VCaP (cell line): ENCODE data around the gene EXOC8.
A peak's percentile ranks its signal among the peaks of the same experiment; 100 is the strongest.
"Not testable (repeated sequence)": the region's sequence is repeated elsewhere in the genome, so short reads cannot be mapped to it uniquely, and the experiment has no call there.

Experiments
- H3K27ac ChIP-seq: fragments of 450-650 bp; 2 replicates; pipeline ENCODE4 v1.5.1; 2017
- TF ChIP-seq, protein P1 (sequence below): fragments of 450-650 bp; conservative IDR thresholded peaks from 2 replicates; pipeline ENCODE4 v1.5.1; 2017; ENCODE audit warnings: mild to moderate bottlenecking, moderate library complexity

Gene EXOC8

DNA sequence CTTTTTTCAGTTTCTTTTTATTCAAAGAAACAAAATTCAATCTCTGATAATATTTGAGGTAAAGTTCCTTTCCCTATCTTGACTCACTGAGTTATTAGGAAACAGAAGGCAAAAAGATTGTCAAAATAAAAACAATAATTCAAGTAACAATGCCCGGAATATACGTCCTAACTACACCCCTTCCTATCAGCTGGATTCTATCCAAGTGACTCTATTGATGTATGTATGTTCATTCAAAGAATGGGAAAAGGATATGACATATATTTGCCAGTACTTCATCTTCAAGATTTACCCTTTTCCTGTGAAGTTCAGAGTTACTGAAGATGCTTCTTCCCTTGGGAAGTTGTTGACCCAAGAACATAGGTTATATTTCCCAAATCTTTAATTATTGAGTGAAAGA is 14.2 kb upstream of the EXOC8 start:
- TF ChIP-seq, protein P1, sequence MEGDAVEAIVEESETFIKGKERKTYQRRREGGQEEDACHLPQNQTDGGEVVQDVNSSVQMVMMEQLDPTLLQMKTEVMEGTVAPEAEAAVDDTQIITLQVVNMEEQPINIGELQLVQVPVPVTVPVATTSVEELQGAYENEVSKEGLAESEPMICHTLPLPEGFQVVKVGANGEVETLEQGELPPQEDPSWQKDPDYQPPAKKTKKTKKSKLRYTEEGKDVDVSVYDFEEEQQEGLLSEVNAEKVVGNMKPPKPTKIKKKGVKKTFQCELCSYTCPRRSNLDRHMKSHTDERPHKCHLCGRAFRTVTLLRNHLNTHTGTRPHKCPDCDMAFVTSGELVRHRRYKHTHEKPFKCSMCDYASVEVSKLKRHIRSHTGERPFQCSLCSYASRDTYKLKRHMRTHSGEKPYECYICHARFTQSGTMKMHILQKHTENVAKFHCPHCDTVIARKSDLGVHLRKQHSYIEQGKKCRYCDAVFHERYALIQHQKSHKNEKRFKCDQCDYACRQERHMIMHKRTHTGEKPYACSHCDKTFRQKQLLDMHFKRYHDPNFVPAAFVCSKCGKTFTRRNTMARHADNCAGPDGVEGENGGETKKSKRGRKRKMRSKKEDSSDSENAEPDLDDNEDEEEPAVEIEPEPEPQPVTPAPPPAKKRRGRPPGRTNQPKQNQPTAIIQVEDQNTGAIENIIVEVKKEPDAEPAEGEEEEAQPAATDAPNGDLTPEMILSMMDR = no peak
- H3K27ac ChIP-seq = no peak overlapping the region

DNA sequence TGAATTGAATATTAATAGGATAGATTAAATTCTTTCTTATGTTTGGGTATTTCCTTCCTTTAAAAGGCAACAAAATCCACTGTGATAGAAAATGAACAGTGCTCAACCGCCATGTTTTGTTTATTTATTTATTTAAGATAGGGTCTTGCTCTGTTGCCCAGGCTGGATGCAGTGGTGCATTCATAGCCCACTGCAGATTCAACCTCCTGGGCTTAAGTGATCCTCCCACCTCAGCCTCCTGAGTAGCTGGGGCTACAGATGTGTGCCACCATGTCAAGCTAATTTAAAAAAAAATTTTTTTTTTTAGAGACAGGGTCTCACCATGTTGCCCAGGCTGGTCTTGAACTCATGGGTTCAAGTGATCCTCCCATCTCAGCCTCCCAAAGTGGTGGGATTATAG is 11.2 kb upstream of the EXOC8 start:
- H3K27ac ChIP-seq = not testable (repeated sequence)

DNA sequence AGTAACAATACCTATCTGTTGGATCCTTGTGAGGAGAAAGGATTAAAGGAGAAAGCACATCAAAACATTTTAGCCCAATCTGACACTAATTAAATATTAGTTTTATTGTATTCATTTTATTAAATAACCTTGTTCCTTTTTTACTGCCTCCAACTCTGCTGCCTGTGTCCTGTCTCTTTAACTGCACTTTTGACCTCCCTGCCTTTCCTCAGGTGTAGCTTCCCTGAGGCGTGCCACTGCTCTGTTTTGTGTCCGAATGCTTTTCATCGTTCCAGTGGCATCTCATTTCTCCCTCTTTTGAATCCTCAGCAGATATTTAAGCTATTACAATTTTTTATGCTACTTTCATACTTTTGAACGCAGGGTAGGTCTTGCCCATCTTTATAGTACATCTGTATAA is 10.8 kb upstream of the EXOC8 start:
- H3K27ac ChIP-seq = no peak overlapping the region
- TF ChIP-seq, protein P1 = no peak

DNA sequence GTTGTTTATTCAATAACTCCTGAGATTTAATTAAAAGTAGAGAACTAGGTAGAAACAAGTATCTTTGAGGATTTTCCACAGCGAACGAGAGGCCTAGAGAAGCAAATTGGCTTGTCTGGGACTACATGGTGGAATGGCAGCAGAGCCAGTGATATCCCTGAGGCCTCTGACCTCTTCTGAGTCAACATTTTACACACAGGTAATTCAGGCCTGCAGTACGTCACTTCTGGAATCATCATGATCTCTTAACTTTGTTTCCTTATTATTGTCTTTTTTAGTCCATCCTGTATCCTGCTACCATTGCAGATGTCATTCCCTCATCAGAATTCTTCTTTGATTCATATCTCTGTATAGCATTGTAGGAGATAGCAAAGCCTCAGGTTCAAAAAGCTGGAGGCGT is 10.3 kb upstream of the EXOC8 start:
- TF ChIP-seq, protein P1 = no peak
- H3K27ac ChIP-seq = no peak overlapping the region

DNA sequence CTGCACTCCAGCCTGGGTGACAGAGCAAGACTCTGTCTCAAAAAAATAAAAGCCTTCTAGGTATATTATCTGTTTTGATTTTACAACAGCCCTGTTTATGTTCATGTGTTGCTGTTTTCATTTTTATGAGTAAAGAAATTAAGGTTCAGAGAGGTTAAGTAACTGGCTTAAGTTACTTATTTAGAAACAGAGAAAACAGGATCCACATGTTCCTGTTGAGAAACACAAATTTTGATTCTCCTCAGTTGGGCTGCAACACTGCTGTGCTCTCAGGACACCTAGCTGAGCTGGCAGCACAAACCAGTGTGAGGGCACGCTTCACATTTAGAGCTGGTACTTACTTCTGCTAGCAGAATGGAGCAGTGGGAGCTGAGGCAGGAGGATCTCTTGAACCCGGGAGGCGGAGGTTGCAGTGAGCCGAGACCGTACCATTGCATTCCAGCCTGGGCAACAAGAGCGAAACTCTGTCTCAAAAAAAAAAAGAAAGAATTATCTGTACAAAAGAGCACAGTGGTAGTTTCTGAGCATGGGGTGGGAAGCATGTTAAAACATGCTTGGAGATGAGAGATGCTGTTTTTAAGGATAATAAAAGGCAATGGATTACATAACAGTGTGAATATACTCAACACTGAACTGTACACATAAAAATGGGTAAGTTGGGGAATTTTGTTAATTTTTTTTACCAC is 2.8 kb upstream of the EXOC8 start:
- TF ChIP-seq, protein P1 = no peak
- no peak overlapping the region for H3K27ac ChIP-seq

DNA sequence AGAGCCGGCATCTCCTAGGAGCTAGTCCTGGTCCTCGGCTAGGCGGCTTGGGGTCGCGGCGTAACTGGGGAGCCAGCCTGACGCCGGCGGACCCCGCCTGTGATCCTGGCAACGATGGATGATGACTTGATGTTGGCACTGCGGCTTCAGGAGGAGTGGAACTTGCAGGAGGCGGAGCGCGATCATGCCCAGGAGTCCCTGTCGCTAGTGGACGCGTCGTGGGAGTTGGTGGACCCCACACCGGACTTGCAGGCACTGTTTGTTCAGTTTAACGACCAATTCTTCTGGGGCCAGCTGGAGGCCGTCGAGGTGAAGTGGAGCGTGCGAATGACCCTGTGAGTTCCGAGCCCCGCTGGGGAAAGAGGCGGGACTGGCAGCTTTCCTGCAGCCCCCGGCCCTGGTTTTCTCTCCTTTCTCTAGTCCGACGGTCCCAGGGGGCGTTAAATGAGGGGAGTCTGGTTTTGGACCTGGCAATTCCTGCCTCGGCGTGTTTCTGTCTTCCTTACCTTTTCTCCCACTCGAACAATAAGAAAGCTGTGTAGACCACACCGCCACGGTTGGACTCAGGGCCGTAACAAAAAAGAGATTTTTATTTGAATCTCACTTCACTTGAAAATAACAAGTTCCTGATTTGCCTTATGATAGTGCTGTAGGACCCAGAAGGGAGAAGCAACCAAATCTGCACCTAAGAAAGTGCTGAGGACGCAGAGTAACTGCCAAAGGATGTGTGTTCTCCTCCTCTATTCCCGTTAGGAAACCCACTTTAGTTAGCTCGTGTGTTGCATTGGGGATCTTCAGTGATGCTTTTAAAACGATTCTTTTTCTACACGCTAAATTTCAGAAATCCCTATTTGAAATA is 847 bp upstream of the EXOC8 start, which contains the start of gene SPRTN:
TSS of gene SPRTN (plus strand) at position 24 of the 859 bp plus-strand sequence. CDS start at position 115, 91 bp downstream.
- H3K27ac ChIP-seq = peak within 1 kb of the TSS; percentile 79
- TF ChIP-seq, protein P1 = no peak

DNA sequence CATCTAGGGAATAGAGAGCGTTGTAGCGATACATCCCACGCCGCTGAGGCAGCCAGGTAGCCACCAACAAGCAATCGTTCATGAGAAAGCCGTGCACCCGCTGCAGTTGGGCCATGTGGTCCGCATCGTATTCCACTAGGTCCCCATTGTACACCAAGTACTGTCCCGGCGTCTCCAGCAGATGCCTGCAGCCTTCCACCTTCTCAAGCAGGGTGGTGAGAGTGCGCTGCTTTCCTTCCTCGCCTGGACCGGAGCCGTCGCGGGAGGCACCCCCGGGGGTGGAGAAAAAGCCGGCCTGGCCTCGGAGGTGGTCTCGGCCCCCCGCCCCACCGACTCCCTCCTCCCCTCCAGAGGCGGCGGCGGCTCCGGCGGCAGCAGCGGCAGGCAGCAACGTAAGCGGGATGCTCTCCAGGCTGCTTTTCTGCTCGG is 595 bp downstream of the EXOC8 start:
- peak overlapping the region; percentile 79 for H3K27ac ChIP-seq
- TF ChIP-seq, protein P1 = no peak
